ENCODE results near the gene SAMD14.

SAMD14 gene

GRCh38 chr17:50147841-50148225 is 17.9 kb upstream of the SAMD14 start:
- no peak for DNase-seq

GRCh38 chr17:50146927-50147665 is 17.1 kb upstream of the SAMD14 start:
- DNase-seq, result no peak

GRCh38 chr17:50146230-50146926 is 16.4 kb upstream of the SAMD14 start:
- DNase-seq, result no peak

DNA sequence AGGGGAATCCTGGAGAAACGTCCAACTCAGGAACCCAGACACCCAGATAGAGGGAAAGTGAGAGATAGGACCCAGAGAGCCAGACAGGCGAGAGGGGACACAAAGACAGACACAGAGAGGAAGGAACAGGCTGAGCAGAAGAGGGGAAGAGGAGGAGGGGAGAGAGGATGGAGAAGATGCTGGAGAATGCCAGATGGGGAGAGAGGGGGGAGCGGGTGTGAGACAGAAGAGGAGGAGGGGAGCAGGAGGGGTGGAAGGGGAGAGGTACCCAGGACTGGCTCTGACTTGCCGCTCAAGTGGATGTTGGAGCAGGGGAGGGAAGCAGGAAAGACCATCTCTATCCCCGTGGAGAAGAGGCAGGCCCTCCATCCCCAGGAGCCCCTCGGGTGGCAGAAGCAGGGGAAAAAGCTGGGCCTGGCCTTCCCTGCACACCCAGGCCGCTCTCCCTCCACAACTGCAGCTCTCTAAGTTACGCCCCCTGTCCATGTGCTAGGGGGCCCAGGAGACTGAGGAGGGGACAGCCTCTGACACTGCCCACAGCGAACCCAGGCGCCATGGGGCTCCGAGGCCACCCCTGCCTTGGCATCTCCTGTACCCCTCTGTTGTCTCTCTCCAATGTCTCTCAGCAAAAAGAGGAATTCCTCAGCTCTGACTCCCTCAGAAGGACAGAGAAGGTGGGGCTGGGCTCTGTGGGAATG is 15.7 kb upstream of the SAMD14 start:
- no peak for DNase-seq

- no peak for DNase-seq
Measured at GRCh38 chr17:50144845-50145531, 15.0 kb upstream of the SAMD14 start.

GRCh38 chr17:50144355-50144754 is 14.4 kb upstream of the SAMD14 start:
- no peak for DNase-seq

- no peak for DNase-seq
Measured at GRCh38 chr17:50143461-50144176, 13.7 kb upstream of the SAMD14 start.

DNA sequence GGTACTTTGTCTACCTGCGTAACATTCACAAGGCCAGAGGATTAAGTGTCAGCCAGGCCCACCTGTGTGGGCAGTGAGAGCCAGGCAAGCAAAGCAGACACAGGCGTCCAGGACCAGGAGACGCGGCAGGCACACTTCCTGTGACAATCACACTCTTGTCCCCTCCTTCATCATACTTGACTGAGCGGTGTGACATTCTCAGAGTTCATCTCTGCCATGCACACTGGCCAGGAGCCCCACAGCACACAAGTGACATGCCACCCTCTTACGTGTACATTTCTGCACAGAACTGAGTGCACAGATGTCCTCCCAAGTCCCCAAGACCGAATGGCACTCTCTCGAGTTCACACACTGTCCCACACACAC is 11.8 kb upstream of the SAMD14 start:
- DNase-seq, result no peak

GRCh38 chr17:50141026-50141744 is 11.2 kb upstream of the SAMD14 start:
- DNase-seq, result no peak

DNA sequence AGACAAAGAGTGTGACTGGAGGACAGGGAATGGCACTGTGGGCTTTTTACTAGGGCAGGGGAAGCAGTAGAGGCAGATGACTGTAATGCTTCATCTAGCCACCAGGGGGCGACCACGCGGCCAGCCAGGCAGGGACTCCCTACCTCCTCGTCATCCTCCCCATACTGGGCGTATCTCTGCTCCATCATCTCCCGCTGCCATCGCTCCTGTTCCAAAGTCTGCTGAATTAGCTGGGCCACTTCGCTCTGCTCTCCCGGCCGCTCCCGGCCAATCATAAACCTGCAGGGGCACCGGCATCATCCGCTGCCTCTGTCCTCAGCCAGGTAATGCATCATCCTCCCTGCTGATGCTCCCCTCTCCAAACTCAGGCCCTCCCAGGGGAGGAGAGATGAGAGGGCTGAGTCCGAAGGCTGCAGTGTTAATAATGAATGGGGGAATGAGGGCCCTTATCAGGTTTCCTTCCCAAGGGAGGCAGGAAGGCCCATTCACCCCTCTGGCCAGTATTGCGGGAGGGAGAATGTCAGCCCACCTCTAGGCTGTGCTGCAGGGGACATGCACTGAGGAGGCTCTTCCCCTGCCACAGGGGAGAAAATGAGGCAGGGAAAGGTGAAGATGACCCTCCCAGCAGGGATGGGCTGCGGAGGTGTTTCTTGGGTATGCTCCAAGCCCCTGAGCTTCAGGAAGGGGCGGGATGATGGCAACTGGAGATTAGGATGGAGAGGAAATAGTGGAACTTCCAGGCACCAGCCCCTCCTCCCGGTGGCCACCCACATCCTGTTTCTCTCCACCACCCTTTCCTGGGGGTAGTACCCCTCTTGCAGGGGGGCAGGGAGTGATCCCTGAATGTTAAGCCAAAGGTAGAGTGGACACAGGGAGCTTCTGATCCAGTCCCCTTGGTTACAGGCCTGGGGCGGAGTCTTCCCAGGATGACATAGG is 10.3 kb upstream of the SAMD14 start:
- peak; percentile 85 for DNase-seq

DNA sequence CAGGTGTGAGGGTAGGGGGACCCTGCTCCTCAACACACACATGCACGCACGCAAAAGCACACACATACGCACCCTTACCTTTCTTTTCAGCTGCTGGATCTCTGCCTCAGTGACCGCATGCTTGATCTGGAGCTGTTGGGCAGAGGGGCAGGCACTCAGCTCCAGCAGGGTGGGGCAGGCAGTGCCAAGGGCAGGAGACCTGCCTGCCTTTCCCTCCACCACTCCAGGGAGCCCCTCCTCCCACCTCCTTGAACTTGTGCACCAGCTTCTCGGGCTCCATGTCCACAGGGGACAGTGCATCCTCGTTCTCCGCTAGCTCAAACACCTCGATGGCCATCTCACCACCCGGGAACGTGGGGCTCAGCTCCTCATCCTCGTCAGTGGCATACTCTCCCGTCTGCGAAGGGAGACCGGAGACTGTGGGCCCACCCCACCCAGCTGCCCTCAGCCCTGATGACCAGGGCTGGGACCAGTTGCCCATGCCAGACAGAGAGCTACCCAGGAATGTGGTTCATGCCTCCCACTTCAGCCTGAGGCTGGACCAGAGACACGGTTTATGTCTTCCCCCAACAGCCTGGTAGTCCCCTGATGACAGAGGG is 9.3 kb upstream of the SAMD14 start:
- no peak for DNase-seq

DNA sequence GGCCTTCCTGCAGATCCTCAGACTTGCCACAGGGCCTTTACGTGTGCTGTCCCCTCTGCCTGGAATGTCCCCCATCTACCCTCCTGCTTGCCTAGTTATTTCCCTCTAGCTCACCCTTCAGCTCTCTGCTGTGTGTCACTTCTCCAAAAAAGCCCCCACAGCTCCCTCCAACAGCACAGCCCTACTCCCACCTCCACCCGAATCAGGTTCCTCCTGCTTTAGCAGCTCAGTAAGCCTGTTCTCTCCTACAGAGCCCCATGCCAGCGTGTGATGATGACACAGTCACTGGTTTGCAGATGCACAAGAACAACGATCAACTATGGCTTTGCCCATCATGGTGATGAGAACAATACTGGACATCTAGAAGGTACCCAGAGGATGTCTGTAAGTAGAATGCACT is 7.1 kb upstream of the SAMD14 start:
- no peak for DNase-seq

DNA sequence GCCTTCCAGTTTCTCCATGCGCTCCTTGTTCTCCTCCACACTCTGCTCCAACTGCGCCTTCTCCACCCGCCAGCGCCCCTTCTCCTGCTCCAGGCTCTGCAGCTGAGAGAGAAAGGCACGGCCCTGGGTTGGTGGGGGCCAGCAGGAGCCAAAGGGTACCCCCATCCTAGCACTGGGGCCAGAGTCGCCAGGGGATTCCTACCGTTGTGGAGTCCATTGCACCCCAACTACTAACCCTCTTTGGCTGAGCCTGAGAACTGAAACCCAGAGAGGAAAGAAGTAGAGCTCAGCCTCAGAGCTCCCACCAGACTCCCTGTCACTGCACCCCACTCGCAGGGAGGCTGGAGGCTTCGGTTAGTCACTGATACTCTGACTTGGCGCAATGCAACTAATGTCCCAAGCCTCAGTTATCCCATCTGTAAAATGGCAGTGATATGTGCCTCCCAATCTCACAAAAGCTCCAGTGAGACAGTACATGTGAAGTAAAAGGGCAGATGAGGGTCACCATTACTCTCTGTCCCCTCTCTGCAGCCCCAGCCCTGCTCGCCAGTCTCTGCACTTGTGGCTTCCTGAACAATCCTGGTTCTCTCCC is 6.2 kb upstream of the SAMD14 start:
- no peak for DNase-seq

- DNase-seq, result no peak
Measured at GRCh38 chr17:50135316-50136095, 5.5 kb upstream of the SAMD14 start.

- no peak for DNase-seq
Measured at GRCh38 chr17:50134206-50135110, 4.5 kb upstream of the SAMD14 start.

- DNase-seq, result no peak
Measured at GRCh38 chr17:50133769-50134099, 3.8 kb upstream of the SAMD14 start.

GRCh38 chr17:50133028-50133768 is 3.2 kb upstream of the SAMD14 start:
- no peak for DNase-seq
